ENCODE results near the gene HOMER2.

DNA sequence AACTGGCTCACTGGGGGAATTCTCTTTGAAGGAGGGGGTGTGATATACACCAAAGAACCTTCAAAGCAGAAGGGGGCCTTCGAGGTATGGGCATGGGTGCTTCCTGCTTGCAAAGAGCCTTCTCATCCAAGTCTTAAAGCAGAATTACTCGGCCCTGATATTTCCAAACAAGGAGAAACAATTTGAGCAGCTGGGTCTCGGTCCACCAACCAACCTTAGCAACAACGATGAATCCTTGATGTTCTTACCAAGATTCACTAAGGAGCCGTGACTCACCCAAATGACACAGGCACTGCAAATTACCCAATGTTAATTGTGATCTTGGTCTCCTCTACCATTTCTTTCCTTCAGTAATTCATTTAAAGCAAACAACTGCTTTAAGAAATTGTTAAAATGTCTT lies 7.7 kb downstream of the HOMER2 start:
- TF ChIP-seq CTCF (IDR thresholded peaks at IDR 0.05; ENCODE audit: low read depth, low read length, missing input control) (no peak), YY1 (IDR thresholded peaks at IDR 0.05) (no peak)
